Ramos (cell line): ENCODE results near the gene NUP88.

Experiments
- in situ Hi-C: fragments of 300-500 bp; cut with MboI; formaldehyde crosslinking; loops from one replicate; pipeline ENCODE4 v1.14.3; 2022; ENCODE audit warnings: low sequenced_read_pairs; ENCODE audit not compliant: unreplicated experiment

NUP88 gene

GRCh38 chr17:5362162-5362811, 57.2 kb downstream of the NUP88 start:
- in situ Hi-C loops = no loop called here

- in situ Hi-C loops = no loop called here
Observed at GRCh38 chr17:5361426-5361825, 58.0 kb downstream of the NUP88 start.

- in situ Hi-C loops = no loop called here
Observed at GRCh38 chr17:5355421-5356129, 63.9 kb downstream of the NUP88 start.

- in situ Hi-C loops = no loop called here
Observed at GRCh38 chr17:5354886-5355415, 64.5 kb downstream of the NUP88 start.

- in situ Hi-C loops = no loop called here
Observed at GRCh38 chr17:5354310-5354709, 65.2 kb downstream of the NUP88 start.

GRCh38 chr17:5352681-5353289, 66.7 kb downstream of the NUP88 start:
- in situ Hi-C loops = no loop called here

GRCh38 chr17:5344914-5345313, 74.5 kb downstream of the NUP88 start:
- in situ Hi-C loops = no loop called here
